ENCODE data around the gene SPRED1. TPM values are rescaled to one million over a fixed set of nuclear protein-coding genes. Genes with fewer than 3 reads are reported as not detected.

The SPRED1 gene
- total RNA-seq, 1 donor = 55.7 TPM

GRCh38 chr15:38401701-38402100 is 149.1 kb downstream of the SPRED1 start:
- H3K4me3 ChIP-seq (ENCODE audit: low read depth, low read length) = no peak overlapping the region
- TF ChIP-seq CTCF (IDR thresholded peaks at IDR 0.05; ENCODE audit: insufficient read depth, low read depth, low read length) = no peak
- DNase-seq (ENCODE audit: low read depth) = no peak

- DNase-seq (ENCODE audit: low read depth) = no peak
- no peak for TF ChIP-seq CTCF (IDR thresholded peaks at IDR 0.05; ENCODE audit: insufficient read depth, low read depth, low read length)
- H3K4me3 ChIP-seq (ENCODE audit: low read depth, low read length) = no peak overlapping the region
Observed at GRCh38 chr15:38406436-38406835, 153.8 kb downstream of the SPRED1 start.

Other genes starting within 250 kb of the SPRED1 start
- gene FAM98B, start 201.3 kb downstream of the SPRED1 start, total RNA-seq = 5.5 and 11.2 TPM in 2 replicates

Data from fibroblast of villous mesenchyme (primary cell).